IPS-11a (cell line): ENCODE data around the gene EVC2.

ENCODE experiments used
- H3K4me3 ChIP-seq: one replicate; pipeline ENCODE4 v1.5.1; 2013; ENCODE audit warnings: low read depth, low read length, control low read depth

The EVC2 gene, protein sequence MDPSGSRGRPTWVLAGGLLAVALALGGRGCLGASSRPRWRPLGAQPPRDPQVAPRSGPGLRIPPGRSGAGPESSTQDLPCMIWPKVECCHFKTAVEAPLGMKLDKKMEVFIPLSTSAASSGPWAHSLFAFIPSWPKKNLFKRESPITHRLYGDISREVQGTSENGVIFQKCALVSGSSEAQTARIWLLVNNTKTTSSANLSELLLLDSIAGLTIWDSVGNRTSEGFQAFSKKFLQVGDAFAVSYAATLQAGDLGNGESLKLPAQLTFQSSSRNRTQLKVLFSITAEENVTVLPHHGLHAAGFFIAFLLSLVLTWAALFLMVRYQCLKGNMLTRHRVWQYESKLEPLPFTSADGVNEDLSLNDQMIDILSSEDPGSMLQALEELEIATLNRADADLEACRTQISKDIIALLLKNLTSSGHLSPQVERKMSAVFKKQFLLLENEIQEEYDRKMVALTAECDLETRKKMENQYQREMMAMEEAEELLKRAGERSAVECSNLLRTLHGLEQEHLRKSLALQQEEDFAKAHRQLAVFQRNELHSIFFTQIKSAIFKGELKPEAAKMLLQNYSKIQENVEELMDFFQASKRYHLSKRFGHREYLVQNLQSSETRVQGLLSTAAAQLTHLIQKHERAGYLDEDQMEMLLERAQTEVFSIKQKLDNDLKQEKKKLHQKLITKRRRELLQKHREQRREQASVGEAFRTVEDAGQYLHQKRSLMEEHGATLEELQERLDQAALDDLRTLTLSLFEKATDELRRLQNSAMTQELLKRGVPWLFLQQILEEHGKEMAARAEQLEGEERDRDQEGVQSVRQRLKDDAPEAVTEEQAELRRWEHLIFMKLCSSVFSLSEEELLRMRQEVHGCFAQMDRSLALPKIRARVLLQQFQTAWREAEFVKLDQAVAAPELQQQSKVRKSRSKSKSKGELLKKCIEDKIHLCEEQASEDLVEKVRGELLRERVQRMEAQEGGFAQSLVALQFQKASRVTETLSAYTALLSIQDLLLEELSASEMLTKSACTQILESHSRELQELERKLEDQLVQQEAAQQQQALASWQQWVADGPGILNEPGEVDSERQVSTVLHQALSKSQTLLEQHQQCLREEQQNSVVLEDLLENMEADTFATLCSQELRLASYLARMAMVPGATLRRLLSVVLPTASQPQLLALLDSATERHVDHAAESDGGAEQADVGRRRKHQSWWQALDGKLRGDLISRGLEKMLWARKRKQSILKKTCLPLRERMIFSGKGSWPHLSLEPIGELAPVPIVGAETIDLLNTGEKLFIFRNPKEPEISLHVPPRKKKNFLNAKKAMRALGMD

DNA sequence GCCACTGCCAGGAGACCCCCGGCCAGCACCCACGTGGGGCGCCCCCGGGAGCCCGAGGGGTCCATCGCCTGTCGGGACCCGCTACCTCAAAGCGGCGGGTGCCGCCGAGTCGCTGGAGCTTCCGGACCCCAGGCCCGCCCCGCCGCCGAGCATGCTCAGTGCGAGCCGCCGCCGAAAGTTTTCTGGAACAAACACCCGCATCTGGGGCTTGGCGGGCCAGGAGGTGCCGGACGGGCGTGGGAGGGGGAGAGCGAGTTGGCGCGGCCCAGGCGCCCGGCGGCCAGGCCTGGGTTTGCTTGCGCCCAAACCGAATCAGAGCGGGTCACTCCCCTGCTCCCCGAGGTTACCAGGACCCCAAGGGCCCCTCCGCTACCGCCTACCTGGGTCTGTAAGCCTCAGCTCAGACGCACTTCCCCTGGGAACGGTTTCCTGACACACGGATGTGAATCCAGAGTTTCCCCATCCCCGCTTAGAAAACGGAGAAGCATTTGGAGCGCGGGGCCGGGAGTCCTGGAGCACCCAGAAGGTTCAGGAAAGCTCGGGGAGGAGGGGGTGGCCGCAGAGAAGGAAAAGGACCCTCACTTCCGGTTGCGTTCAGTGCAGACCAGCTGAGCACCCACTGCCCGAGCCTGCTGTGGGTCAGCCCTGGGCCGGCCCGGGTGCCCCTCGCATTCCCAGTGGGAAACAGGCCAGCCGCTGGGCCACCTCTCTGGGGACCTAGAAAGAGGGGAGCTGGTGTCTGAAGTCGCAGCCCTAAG, at the start of gene EVC2:
Gene EVC2 (minus strand): TSS at position 111 of the 758 bp plus-strand sequence. CDS start 46 bp downstream, at position 65.
- H3K4me3 ChIP-seq = peak within 1 kb of the TSS; percentile 67

DNA sequence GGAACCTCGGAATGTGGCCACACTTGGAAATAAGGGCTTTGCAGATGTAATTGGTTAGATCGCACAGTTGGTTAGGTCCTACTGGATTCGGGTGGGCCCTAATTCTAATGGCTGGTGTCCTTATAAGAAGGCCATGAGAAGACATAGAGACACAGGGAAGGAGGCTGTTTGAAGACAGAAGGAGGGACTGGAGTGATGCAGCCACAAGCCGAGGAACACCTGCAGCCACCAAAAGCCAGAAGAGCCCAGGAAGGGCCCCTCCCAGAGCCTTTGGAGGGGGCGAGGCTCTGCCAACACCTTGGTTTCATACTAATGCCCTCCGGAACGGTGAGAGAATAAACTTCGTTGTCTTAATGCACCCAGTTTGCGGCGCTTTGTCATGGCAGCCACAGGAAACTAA, 49.6 kb upstream of the EVC2 start:
- no peak overlapping the region for H3K4me3 ChIP-seq

DNA sequence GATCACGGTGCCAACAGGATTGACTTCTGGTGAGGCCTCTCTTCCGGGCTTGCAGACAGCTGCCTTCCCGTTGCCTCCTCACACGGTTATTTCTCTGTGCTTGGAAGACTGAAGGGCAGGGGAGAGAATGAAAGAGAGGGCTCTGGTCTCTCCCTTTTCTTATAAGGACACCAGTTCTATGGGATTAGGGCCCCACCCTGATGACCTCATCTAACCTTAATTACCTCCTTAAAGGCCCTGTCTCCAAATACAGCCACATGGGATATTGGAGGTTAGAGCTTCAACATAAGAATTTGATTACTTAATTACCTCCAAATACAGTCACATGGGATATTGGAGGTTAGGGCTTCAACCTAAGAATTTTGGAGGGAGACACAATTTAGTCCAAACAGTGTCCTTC, 49.2 kb upstream of the EVC2 start:
- no peak overlapping the region for H3K4me3 ChIP-seq

DNA sequence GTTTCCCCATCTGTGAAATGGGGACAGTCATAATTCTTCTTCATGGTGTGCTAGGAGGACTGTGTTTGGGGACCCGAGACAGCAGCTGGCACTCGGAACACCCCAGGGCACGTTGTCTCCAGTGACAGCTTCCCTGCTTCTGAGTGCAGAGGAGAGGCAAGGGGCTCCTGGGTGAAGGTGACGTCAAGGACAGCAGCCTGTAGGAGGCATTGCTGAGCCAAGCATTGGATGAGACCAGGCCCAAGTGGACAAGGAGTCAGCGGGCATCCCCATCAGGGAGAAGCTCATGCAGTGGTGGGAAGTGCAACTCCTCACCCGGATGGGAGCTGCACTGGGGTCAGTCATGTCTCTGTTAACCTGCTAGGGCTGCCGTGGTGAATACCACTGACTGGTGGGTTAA, 48.7 kb upstream of the EVC2 start:
- H3K4me3 ChIP-seq = no peak overlapping the region

DNA sequence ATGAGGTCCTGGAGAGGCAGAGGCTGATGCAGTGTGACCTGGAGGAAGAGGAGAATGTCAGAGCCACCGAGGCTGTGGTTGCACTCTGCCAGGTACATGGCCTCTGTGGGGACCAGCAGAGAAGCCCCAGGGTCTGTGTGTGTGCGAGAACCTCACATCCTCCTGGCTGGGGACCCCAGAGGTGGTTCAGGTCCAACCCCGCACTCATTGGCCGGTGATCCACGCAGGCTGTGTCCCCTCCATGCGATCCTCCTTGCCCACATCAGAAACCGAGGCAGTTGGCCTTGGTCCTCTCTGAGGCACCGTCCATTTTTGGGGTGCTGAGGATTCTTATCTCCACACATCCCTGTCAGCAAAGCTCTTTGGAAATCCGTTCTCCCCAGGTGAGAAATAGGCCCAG, 47.9 kb upstream of the EVC2 start:
- no peak overlapping the region for H3K4me3 ChIP-seq

DNA sequence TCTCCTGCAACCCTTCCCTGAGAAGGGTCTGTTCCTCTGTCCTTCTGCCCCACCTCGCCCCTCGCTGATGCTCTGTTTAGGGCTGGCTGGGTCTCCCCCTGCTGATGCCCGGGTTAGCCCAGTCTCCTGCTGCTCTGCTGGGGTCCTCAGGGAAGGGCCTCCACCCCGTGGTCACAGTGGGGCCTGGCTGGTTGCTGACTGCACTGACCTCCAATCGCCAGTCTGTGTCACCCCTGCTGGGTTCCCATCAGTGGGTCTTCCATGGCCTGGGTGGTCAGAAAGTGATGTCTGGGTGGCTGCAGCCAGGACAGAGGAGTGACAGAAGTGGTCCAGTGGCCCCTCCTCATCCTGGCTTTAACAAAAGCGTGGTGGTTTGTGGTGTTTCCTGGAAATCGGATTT, 47.3 kb upstream of the EVC2 start:
- no peak overlapping the region for H3K4me3 ChIP-seq

DNA sequence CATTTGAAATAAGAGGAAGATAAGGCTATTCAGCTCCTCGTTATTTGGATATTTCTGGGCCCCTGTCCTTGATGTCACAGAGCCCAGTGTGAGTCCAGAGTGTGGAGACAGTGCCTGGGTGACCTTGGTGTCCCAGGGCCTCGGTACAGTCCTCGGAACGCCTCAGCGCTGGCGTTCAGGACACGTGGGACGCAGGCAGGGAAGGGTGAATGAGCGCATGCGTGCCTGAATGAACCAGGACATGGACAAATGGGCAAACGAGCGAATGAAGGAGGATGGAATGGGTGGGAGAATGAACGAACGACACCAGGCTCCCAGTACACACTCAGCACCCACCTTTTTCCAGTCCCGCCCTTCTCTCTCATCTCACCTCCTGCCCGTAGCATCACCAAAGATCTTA, 46.8 kb upstream of the EVC2 start:
- no peak overlapping the region for H3K4me3 ChIP-seq

DNA sequence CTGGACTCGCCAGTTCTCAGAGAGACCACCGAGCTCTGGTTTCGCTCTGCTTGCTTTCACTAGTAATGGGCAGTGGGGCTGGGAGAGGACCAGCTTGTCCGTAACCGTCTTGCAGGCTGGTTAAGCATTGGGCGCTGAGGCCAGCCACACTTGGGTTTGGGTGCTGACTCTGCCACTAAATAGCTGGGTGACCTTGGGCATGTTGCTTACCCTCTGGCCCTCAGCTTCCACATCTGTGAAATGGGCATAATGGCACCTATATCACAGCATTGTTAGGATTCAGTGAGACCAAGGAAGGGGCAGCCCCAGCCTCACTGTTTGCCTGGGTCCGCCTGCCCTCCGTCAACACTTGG, 46.1 kb upstream of the EVC2 start:
- no peak overlapping the region for H3K4me3 ChIP-seq

DNA sequence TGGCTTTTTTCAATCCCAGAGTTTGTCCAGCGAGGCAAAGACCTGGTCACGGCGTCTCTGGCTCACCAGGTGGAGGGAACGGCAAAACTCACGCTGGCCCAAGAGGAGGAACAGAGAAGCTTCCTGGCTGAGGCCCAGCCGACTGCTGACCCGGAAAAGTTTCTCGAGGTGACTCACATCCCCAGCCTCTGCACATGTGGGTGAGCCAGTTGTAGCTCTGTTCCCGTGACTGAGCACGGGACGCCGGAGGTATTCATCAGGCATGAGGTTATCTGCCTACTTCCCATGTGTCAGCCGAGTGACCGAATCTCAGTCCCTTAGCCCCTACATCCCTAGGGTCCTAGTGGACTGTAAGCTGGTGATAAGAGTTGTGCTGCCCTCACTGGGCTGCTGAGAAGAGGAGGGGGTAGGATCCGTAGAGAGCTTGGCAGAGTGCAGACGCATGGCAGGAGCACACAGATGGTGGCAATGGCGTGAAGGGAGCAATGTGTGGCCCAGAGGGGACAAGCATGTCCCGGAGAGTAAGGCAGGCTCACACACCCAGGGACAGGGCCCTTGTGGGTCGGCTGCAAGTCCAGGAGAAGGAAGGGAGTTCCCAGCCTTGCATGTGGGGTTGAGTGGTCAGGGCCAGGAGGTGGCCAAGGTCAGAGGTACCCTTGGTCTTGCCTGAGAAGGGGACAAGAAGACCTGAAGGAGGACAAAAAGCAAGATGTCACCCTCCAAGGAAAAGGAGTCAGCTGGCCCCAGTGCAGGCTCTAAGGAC, 45.6 kb upstream of the EVC2 start:
- H3K4me3 ChIP-seq = no peak overlapping the region

DNA sequence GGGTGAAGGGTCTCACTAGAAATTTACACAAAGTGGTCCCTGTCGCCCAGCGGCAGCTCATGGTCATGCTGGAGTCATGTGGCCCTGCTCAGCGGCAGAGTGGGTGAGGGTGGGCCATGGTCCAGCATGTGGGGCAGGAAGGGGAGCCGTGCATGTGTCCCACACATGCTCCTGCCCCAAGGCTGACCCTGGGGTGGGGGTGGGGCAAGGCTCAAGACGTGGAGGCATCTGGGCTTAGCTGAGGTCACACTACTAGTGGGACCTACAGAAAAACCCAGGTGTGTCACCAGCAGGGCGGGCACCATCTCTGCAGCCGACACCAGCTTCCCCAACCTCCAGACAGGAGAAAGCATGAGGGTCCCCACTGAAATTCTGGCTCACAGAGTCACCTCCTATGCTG, 45.0 kb upstream of the EVC2 start:
- no peak overlapping the region for H3K4me3 ChIP-seq

DNA sequence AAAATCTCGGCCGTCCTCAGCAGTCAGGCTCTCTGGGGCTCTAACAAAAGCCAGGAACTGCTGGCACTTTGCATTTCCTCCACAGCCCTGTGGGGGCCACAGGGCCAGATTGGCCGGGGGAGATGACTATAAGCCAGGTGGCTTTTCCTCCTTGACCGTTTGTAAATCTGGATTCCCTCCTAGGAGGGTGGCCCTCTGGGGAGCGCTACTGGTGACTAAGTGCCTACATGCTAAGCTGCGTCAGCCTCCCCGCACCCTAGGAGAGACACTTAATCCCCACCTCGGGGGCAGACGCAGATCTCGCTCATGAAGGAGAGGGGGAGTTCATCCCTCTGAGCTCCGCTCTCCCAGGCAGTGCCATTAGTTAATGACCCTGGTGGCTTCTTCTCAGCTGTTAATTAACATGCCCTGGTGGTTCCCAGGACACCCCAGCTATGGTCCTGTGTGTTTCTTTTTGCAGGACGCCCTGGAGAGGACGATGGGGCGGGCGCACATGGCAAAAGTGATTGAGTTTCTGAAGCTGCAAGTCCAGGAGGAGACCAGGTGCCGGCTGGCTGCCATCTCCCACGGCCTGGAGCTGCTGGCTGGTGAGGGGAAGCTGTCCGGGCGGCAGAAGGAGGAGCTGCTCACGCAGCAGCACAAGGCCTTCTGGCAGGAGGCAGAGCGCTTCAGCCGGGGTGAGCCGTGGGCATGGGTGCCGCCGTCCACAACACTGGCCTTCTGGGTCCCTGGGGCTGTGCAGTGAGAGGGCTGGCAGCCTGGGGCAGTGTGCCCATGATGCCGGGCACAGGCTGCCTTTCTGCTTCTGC, 44.2 kb upstream of the EVC2 start:
- H3K4me3 ChIP-seq = no peak overlapping the region

DNA sequence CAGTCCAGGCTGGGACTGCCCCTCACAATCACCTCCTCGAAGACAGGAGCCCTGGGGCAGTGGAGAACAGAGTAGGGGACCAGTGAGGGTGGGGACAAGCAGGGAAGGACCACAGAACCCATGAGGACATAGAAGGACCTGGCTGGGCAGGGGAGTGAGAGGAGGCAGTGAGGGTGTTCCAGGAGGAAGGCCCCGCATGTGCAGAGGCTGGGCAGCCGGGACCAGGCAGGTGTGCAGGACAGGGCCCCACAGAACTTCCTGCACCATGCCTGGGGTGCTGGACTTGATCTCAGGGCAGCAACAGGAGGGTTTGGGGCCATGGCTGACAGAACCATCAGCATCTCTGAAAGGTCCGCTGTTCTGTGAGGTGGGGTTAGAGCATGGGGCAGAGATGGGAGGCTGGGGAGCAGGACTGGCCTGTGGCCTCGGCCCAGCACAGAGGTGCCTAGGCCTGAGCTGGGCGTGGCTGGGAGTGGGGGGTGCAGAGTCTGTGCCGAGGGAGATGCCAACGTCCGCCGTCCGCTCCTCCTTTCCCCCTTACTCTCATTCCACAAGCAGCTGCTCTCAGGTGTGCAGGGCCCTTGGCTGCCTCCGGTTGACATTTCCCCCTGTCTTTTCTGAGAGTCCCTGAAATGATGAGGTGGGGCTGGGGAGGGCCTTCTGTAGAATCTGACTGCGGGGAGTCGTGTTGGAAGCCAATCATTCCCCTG, 43.5 kb upstream of the EVC2 start:
- H3K4me3 ChIP-seq = no peak overlapping the region

DNA sequence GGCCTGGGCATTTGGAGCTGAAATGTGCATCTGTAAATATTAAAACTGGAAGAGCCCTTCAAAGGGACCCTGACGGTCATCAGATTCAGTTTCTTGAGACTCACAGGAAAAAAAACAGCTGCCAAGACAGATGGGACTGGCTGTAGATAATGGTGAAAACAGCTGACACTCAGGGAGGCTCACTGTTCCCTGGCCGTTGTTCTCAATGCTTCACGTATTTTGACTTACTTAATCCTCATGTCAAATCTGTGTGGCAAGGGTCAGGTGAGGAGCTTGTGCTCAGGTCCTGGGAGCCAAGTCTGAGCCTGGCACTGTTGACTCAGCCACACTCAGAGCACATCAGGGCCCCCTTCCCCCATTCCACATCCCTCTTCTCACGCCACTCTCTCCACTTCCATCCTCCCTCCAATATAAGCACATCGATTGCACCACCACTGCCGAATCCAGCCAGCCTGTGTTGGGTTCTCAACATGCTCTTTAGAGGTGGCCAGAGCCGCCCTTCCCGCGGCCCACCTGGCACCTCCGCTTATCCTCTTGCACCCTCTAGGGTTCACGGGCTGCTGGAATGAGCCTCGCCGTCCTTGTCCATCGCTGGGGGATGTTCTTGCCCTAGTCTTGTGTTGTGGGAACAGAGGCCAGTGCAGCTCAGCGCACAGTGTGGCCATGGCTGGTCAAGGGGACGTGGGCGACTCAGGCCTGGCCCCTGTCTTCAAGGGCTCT, 42.7 kb upstream of the EVC2 start:
- no peak overlapping the region for H3K4me3 ChIP-seq

DNA sequence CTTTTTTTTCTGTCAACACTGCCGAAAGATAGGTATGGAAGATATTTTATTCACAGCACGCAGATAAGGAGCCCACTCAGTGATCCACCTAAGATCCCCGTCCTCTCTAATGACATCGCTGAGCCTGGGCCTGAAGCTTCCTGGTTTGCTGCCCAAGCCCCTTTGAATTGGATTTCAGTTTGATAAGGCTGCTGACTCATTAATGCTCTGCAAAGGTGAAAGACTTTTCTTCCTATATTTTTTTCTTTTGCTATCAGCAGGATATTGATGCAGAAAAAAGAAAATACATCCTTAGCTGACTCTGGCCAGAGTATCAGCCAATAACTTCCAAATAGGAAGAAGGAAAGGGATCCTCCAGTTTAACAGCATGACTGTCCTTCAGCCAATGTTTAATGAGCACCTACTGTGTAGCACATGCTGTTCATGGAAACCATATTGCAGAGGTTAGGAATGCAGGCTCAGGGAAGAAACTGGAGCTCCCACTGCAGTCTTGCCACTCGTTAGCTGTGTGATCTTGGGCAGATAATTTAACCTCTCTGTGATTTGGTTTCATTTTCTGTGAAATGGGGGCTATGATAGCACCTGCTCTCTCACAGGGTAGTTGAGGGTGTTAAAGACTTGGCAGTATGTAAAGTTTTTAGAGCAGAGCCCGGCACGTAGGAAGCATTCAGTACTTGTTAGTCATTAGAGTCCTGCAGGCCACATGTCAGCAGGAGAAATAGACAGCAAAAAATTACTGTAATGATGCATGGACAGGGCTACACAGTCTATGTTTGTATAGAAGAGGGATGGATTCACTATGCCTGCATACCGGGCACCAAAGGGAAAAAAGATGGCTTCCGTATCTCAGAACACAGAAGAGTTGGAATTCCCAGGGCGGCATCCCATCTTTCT, 41.9 kb upstream of the EVC2 start:
- H3K4me3 ChIP-seq = no peak overlapping the region

DNA sequence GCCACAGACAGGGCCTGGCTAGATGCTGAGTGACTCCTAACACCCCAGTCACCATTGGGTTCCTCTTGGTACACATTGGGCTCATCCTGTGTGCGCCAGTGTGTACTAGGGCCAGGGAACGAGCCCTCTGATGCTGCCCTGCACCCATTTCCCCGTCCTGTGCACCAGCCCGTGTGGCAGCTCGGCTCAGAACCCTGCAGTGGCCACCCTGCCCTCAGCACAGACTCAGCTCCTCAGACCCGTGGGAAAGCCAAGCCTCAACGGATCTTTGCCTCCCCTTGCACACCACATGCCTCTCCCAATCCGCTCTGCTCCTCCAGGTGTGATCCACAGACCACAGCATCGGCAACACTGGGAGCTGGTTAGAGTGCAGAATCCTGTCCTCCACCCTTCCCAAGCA, 41.2 kb upstream of the EVC2 start:
- H3K4me3 ChIP-seq = no peak overlapping the region

DNA sequence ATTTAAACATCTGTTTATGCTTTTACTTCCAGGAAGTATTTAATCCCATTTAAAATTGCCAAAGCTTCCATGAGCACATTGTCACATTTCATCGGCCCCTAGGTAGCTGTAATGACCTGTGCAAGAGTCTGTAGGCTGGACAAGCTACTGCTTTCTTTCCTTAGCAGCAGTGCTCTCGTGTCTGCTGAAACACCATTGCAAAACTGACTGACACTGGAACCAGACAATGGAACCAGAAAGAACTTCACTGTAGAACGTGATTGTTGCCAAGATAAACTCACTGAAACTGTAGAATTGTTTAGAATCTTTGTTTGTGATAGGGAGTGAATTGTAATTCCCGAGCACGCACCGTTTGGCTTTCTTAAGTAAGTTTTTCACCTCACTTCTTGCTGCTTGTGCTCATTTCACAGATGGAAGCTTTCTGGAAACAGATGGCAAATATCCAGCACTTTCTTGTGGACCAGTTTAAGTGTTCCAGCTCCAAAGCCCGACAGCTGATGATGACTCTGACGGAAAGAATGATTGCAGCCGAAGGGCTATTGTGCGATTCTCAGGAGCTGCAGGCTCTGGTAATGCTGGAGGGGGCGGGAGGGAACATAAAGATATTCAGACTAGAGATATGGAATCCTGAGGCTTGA, 39.5 kb upstream of the EVC2 start:
- H3K4me3 ChIP-seq = no peak overlapping the region
